Upper lobe of left lung (tissue), 4 donors: ENCODE data around the gene JARID2.

Experiments used
- CTCF ChIP-seq, 6 experiments: fragments of 450-650 bp in 4 of 6; fragments of 200-600 bp in 2 of 6; sonication (generic) in 2 of 6; IDR thresholded peaks; one replicate each; pipeline ENCODE4 v1.5.1; 2016 to 2019; ENCODE audit warnings: antibody characterized with exemption in 6 of 6
- EP300 ChIP-seq, 4 donors: sonication (generic); formaldehyde crosslinking; IDR thresholded peaks; one replicate each; pipeline ENCODE4 v1.5.1; 2017; ENCODE audit warnings: antibody characterized with exemption in 4 of 4, control low read depth in 2 of 4
- POLR2A ChIP-seq, 4 donors: fragments of 450-650 bp; IDR thresholded peaks; one replicate each; pipeline ENCODE4 v1.5.1; 2016 to 2017; ENCODE audit warnings: antibody characterized with exemption in 4 of 4, mild to moderate bottlenecking in 2 of 4
- POLR2AphosphoS5 ChIP-seq, 2 donors: sonication (generic); formaldehyde crosslinking; IDR thresholded peaks; one replicate each; pipeline ENCODE4 v1.5.1; 2017; ENCODE audit warnings: antibody characterized with exemption in 2 of 2

GRCh38 chr6:15230827-15231226, 15.0 kb upstream of the JARID2 start:
- TF ChIP-seq CTCF (IDR thresholded peaks at IDR 0.05) = no peak
- TF ChIP-seq POLR2A (IDR thresholded peaks at IDR 0.05) = no peak
- no peak for TF ChIP-seq EP300 (IDR thresholded peaks at IDR 0.05)
- no peak for TF ChIP-seq POLR2AphosphoS5 (IDR thresholded peaks at IDR 0.05)
